Keratinocyte (primary cell): ENCODE measurements around the gene TFDP2.

Experiments used
- CTCF ChIP-seq, 3 experiments: IDR thresholded peaks in 1 of 3; conservative IDR thresholded peaks in 1 of 3; optimal IDR thresholded peaks in 1 of 3; 2 replicates in 2 of 3; 3 replicates in 1 of 3; pipeline versions ENCODE3 to v1.5.1; 2011; ENCODE audit warnings: low read length in 3 of 3, mild to moderate bottlenecking in 3 of 3, moderate library complexity in 2 of 3, control low read depth in 1 of 3, inconsistent platforms in 1 of 3; ENCODE audit not compliant: insufficient read depth in 2 of 3; ENCODE audit errors: extremely low read depth in 1 of 3
- EZH2 ChIP-seq: IDR thresholded peaks from one replicate; pipeline ENCODE4 v1.6.1; 2012; ENCODE audit warnings: inconsistent platforms, mild to moderate bottlenecking, low read length, moderate library complexity

- TF ChIP-seq EZH2 (no peak), CTCF (optimal IDR thresholded peaks at IDR 0.05 in 1 of 3, IDR thresholded peaks at IDR 0.05 in 1 of 3, conservative IDR thresholded peaks at IDR 0.05 in 1 of 3; ENCODE audit: extremely low read depth in 1 of 3, insufficient read depth in 2 of 3, low read length in 3 of 3) (no peak)
These were observed 141.5 kb downstream of the TFDP2 start for GRCh38 chr3:142007710-142008399.
